Liver (tissue), 9 donors: Measurements from ENCODE around the gene ZMYND11. TPM values are rescaled to one million over a fixed set of nuclear protein-coding genes. Genes with fewer than 3 reads are reported as not detected.

ENCODE experiments used
- DNase-seq: peaks from one replicate; pipeline ENCODE4 v3.0.0-alpha.2; 2017; ENCODE audit warnings: low spot score
- H3K27ac ChIP-seq, 2 donors: one replicate each; pipeline ENCODE4 v1.7.0; 2013; ENCODE audit warnings: inconsistent platforms in 2 of 2, low read length in 2 of 2, control low read depth in 1 of 2, low read depth in 1 of 2, mild to moderate bottlenecking in 1 of 2
- H3K27me3 ChIP-seq, 4 donors: one replicate each; pipeline versions ENCODE4 v1.6.1 to v1.7.0; 2013; ENCODE audit warnings: low read length in 3 of 4, inconsistent platforms in 1 of 4, mild to moderate bottlenecking in 1 of 4, moderate library complexity in 1 of 4; ENCODE audit not compliant: control insufficient read depth in 4 of 4, insufficient read depth in 4 of 4
- H3K36me3 ChIP-seq, 4 donors: one replicate each; pipeline versions ENCODE4 v1.6.1 to v1.7.0; 2013; ENCODE audit warnings: low read length in 3 of 4, mild to moderate bottlenecking in 3 of 4, low read depth in 1 of 4, moderate library complexity in 1 of 4; ENCODE audit not compliant: control insufficient read depth in 4 of 4, insufficient read depth in 3 of 4
- H3K4me1 ChIP-seq, 4 donors: one replicate each; pipeline versions ENCODE4 v1.6.1 to v1.7.0; 2013; ENCODE audit warnings: low read length in 3 of 4, mild to moderate bottlenecking in 3 of 4, moderate library complexity in 1 of 4; ENCODE audit not compliant: control insufficient read depth in 4 of 4, insufficient read depth in 4 of 4
- H3K4me3 ChIP-seq, 3 donors: one replicate each; pipeline versions ENCODE4 v1.6.1 to v1.7.0; 2013; ENCODE audit warnings: low read length in 3 of 3, control low read depth in 1 of 3, low read depth in 1 of 3, mild to moderate bottlenecking in 1 of 3
- H3K9ac ChIP-seq, 2 donors: one replicate each; pipeline ENCODE4 v1.7.0; 2013; ENCODE audit warnings: low read length in 2 of 2, mild to moderate bottlenecking in 2 of 2, moderate library complexity in 2 of 2, control low read depth in 1 of 2, low read depth in 1 of 2
- H3K9me3 ChIP-seq, 4 donors: one replicate each; pipeline versions ENCODE4 v1.6.1 to v1.7.0; 2013; ENCODE audit warnings: low read length in 3 of 4; ENCODE audit not compliant: control insufficient read depth in 4 of 4
- FOXA1 ChIP-seq: IDR thresholded peaks from 2 replicates; pipeline ENCODE4 v1.6.1; 2016; ENCODE audit warnings: antibody characterized with exemption
- FOXA2 ChIP-seq: IDR thresholded peaks from 2 replicates; pipeline ENCODE4 v1.6.1; 2016; ENCODE audit warnings: antibody characterized with exemption
- GABPA ChIP-seq, 2 donors: IDR thresholded peaks in 1 of 2; conservative IDR thresholded peaks in 1 of 2; 2 replicates each; pipeline ENCODE4 v1.6.1; 2016; ENCODE audit warnings: antibody characterized with exemption in 2 of 2, mild to moderate bottlenecking in 1 of 2, moderate library complexity in 1 of 2
- HNF4A ChIP-seq, 2 donors: conservative IDR thresholded peaks; 2 replicates each; pipeline ENCODE4 v1.6.1; 2016; ENCODE audit warnings: antibody characterized with exemption in 2 of 2, mild to moderate bottlenecking in 2 of 2
- HNF4G ChIP-seq: IDR thresholded peaks from 2 replicates; pipeline ENCODE4 v1.6.1; 2016; ENCODE audit warnings: antibody characterized with exemption
- JUND ChIP-seq, 2 donors: IDR thresholded peaks; 2 replicates each; pipeline ENCODE4 v1.6.1; 2016; ENCODE audit warnings: antibody characterized with exemption in 2 of 2
- NR2F2 ChIP-seq: IDR thresholded peaks from 2 replicates; pipeline ENCODE4 v1.6.1; 2016; ENCODE audit warnings: antibody characterized with exemption
- RAD21 ChIP-seq, 2 donors: IDR thresholded peaks; 2 replicates each; pipeline ENCODE4 v1.6.1; 2016; ENCODE audit warnings: antibody characterized with exemption in 2 of 2, mild to moderate bottlenecking in 2 of 2
- RXRA ChIP-seq, 2 donors: IDR thresholded peaks; 2 replicates each; pipeline ENCODE4 v1.6.1; 2017 to 2018; ENCODE audit warnings: antibody characterized with exemption in 2 of 2, mild to moderate bottlenecking in 1 of 2
- SP1 ChIP-seq: IDR thresholded peaks from 2 replicates; pipeline ENCODE4 v1.6.1; 2018; ENCODE audit warnings: antibody characterized with exemption, mild to moderate bottlenecking
- TAF1 ChIP-seq: conservative IDR thresholded peaks from 2 replicates; pipeline ENCODE4 v1.6.1; 2016; ENCODE audit warnings: antibody characterized with exemption, mild to moderate bottlenecking
- YY1 ChIP-seq: IDR thresholded peaks from 2 replicates; pipeline ENCODE4 v1.6.1; 2016; ENCODE audit warnings: antibody characterized with exemption, mild to moderate bottlenecking
- WGBS: extraction: QIAGEN DNeasy Blood & Tissue Kit; methylation state at CpG from one replicate; pipeline ENCODE4 v1.1.7; 2013; 5-methylcytosine and 5-hydroxymethylcytosine counted together
- polyA plus RNA-seq, 2 donors: library from polyadenylated mRNA; stranded (reverse) in 1 of 2; unstranded in 1 of 2; fragments of 200-250 nt in 1 of 2; fragments of >200 nt in 1 of 2; fragmentation: Nextera tagmentation in 1 of 2; extraction: Ambion mirVana in 1 of 2; gene quantifications; one replicate each; pipeline versions ENCODE4 v1.2.1 to v1.2.3, GENCODE V29; 2013 to 2015
- total RNA-seq, 2 donors: library from RNA; depleted of rRNA; stranded (reverse); fragments of >200 nt; gene quantifications; one replicate each; pipeline ENCODE4 v1.2.3, GENCODE V29; 2014
- TF ChIP-seq, protein P1 (sequence below): IDR thresholded peaks from 2 replicates; pipeline ENCODE4 v1.6.1; 2016; ENCODE audit warnings: antibody characterized with exemption
- TF ChIP-seq, protein P2 (sequence below): IDR thresholded peaks from 2 replicates; pipeline ENCODE4 v1.6.1; 2016; ENCODE audit warnings: antibody characterized with exemption
- TF ChIP-seq, protein P3 (sequence below): IDR thresholded peaks from 2 replicates; pipeline ENCODE4 v1.6.1; 2016; ENCODE audit warnings: antibody characterized with exemption
- TF ChIP-seq, protein P4 (sequence below): IDR thresholded peaks from 2 replicates; pipeline ENCODE4 v1.6.1; 2016; ENCODE audit warnings: antibody characterized with exemption, mild to moderate bottlenecking
- TF ChIP-seq, protein P5 (sequence below): fragments of 150-350 bp; IDR thresholded peaks from 2 replicates; pipeline ENCODE4 v1.5.1; 2017; ENCODE audit warnings: improper control_type of control experiment, low read depth, low read length; ENCODE audit not compliant: missing input control
- donor health status: healthy.
- donor health status: healthy.
- donor health status: healthy.
- donor health status: healthy.
- donor health status: healthy.

Gene ZMYND11
- total and polyA plus RNA-seq, 4 donors, result 13.2 to 34.3 (median 16.9) TPM

DNA sequence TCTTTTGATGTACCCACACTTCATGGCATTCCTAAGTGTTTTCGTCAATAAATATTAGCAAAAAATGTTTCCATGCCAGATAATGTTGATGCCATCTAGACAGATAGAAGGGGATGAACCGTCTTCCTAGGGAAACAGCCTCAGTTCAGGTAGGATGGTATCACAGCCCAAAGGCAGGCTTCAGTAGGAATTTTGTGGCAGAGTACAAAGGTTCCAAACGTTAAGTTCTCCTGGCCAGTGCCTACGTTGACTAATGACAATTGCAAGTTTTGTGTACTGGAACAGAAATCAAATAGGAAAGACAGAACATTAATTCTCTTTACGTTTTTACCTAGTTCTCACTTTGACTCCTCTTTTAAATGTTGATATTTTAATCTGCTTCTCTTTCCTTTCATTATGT is 75.0 kb downstream of the ZMYND11 start:
- peaks cover 0 to 2% (median 0%) of the 10 kb centered on the region in 4 donors for H3K4me1 ChIP-seq
- H3K9me3 ChIP-seq, result no peaks in the 10 kb centered on the region
- H3K4me3 ChIP-seq, result no peak overlapping the region
- no peak for DNase-seq
- no peak overlapping the region for H3K9ac ChIP-seq
- peaks cover 0 to 2% (median 0%) of the 10 kb centered on the region in 4 donors for H3K36me3 ChIP-seq
- no peak overlapping the region for H3K27ac ChIP-seq
- TF ChIP-seq, protein P1, sequence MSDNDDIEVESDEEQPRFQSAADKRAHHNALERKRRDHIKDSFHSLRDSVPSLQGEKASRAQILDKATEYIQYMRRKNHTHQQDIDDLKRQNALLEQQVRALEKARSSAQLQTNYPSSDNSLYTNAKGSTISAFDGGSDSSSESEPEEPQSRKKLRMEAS, result no peak
- peak; percentile 31 to 41 for TF ChIP-seq HNF4A (conservative IDR thresholded peaks at IDR 0.05)
- 65% methylated on average over 5 of the region's 5 CpGs for WGBS
- H3K27me3 ChIP-seq, result no peaks in the 10 kb centered on the region

DNA sequence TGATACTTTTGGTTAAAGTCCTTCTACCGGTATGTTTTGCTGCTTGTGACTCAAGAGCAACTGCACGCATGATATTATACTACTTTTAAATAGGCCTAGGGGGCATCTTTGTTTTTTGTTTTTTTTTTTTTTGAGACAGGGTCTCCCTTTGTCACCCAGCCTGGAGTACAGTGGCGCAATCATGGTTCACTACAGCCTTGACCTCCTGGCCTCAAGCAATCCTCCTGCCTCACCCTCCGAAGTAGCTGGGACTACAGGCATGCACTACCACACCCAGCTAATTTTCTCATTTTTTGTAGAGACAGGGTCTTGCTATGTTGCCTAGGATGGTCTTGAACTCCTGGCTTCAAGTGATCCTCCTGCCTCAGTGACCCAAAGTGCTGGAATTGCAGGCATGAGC is 80.2 kb downstream of the ZMYND11 start:
- H3K27me3 ChIP-seq, result no peaks in the 10 kb centered on the region
- no peak overlapping the region for H3K27ac ChIP-seq
- DNase-seq, result no peak
- H3K9ac ChIP-seq, result no peak overlapping the region
- TF ChIP-seq RXRA (IDR thresholded peaks at IDR 0.05), result no peak
- no peak for TF ChIP-seq HNF4G
- TF ChIP-seq, protein P2, sequence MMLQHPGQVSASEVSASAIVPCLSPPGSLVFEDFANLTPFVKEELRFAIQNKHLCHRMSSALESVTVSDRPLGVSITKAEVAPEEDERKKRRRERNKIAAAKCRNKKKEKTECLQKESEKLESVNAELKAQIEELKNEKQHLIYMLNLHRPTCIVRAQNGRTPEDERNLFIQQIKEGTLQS, result no peak
- no peak for TF ChIP-seq SP1
- no peak for TF ChIP-seq YY1
- TF ChIP-seq, protein P3, sequence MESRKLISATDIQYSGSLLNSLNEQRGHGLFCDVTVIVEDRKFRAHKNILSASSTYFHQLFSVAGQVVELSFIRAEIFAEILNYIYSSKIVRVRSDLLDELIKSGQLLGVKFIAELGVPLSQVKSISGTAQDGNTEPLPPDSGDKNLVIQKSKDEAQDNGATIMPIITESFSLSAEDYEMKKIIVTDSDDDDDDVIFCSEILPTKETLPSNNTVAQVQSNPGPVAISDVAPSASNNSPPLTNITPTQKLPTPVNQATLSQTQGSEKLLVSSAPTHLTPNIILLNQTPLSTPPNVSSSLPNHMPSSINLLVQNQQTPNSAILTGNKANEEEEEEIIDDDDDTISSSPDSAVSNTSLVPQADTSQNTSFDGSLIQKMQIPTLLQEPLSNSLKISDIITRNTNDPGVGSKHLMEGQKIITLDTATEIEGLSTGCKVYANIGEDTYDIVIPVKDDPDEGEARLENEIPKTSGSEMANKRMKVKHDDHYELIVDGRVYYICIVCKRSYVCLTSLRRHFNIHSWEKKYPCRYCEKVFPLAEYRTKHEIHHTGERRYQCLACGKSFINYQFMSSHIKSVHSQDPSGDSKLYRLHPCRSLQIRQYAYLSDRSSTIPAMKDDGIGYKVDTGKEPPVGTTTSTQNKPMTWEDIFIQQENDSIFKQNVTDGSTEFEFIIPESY, result no peak
- TF ChIP-seq NR2F2, result no peak
- no peak for TF ChIP-seq HNF4A (conservative IDR thresholded peaks at IDR 0.05)
- TF ChIP-seq GABPA (IDR thresholded peaks at IDR 0.05 in 1 of 2, conservative IDR thresholded peaks at IDR 0.05 in 1 of 2), result no peak
- no peak for TF ChIP-seq JUND (IDR thresholded peaks at IDR 0.05)
- no peaks in the 10 kb centered on the region for H3K36me3 ChIP-seq
- WGBS, result 94% methylated on average over 4 of the region's 4 CpGs
- H3K4me3 ChIP-seq, result no peak overlapping the region
- peaks cover 0 to 4% (median 2%) of the 10 kb centered on the region in 4 donors for H3K4me1 ChIP-seq
- no peaks in the 10 kb centered on the region for H3K9me3 ChIP-seq

DNA sequence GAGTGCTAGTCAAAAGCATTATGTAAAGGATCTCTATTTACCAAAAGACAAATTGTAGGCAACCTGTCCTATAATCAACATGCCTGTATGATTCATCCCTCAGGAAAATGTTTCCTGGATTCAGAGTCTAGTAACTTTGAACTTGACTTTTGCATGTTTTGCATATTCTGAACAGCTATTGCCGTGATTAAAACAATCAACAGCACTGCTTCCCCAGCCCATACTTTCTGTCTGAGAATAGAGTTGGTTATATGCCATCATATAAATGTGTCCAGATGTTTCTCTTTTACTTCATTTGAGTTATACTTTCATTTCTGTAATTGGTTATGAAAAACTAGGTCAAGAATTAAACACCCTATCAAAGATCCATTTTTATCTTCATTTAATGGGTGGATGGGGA is 83.5 kb downstream of the ZMYND11 start:
- Histone ChIP-seq H3K36me3 (no peaks in the 10 kb centered on the region), H3K9me3 (no peaks in the 10 kb centered on the region), H3K27ac (no peak overlapping the region), H3K27me3 (no peaks in the 10 kb centered on the region), H3K9ac (no peak overlapping the region), H3K4me1 (peaks cover 0 to 4% (median 2%) of the 10 kb centered on the region in 4 donors), H3K4me3 (no peak overlapping the region)
- TF ChIP-seq RAD21 (IDR thresholded peaks at IDR 0.05), result no peak
- TF ChIP-seq FOXA1, result no peak
- TF ChIP-seq FOXA2, result no peak
- TF ChIP-seq GABPA (IDR thresholded peaks at IDR 0.05 in 1 of 2, conservative IDR thresholded peaks at IDR 0.05 in 1 of 2), result no peak
- TF ChIP-seq JUND (IDR thresholded peaks at IDR 0.05), result no peak
- TF ChIP-seq RXRA (IDR thresholded peaks at IDR 0.05), result no peak
- TF ChIP-seq, protein P4, sequence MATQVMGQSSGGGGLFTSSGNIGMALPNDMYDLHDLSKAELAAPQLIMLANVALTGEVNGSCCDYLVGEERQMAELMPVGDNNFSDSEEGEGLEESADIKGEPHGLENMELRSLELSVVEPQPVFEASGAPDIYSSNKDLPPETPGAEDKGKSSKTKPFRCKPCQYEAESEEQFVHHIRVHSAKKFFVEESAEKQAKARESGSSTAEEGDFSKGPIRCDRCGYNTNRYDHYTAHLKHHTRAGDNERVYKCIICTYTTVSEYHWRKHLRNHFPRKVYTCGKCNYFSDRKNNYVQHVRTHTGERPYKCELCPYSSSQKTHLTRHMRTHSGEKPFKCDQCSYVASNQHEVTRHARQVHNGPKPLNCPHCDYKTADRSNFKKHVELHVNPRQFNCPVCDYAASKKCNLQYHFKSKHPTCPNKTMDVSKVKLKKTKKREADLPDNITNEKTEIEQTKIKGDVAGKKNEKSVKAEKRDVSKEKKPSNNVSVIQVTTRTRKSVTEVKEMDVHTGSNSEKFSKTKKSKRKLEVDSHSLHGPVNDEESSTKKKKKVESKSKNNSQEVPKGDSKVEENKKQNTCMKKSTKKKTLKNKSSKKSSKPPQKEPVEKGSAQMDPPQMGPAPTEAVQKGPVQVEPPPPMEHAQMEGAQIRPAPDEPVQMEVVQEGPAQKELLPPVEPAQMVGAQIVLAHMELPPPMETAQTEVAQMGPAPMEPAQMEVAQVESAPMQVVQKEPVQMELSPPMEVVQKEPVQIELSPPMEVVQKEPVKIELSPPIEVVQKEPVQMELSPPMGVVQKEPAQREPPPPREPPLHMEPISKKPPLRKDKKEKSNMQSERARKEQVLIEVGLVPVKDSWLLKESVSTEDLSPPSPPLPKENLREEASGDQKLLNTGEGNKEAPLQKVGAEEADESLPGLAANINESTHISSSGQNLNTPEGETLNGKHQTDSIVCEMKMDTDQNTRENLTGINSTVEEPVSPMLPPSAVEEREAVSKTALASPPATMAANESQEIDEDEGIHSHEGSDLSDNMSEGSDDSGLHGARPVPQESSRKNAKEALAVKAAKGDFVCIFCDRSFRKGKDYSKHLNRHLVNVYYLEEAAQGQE, result no peak
- TF ChIP-seq TAF1, result no peak
- TF ChIP-seq NR2F2, result no peak
- TF ChIP-seq, protein P5, sequence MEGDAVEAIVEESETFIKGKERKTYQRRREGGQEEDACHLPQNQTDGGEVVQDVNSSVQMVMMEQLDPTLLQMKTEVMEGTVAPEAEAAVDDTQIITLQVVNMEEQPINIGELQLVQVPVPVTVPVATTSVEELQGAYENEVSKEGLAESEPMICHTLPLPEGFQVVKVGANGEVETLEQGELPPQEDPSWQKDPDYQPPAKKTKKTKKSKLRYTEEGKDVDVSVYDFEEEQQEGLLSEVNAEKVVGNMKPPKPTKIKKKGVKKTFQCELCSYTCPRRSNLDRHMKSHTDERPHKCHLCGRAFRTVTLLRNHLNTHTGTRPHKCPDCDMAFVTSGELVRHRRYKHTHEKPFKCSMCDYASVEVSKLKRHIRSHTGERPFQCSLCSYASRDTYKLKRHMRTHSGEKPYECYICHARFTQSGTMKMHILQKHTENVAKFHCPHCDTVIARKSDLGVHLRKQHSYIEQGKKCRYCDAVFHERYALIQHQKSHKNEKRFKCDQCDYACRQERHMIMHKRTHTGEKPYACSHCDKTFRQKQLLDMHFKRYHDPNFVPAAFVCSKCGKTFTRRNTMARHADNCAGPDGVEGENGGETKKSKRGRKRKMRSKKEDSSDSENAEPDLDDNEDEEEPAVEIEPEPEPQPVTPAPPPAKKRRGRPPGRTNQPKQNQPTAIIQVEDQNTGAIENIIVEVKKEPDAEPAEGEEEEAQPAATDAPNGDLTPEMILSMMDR, result no peak
- no peak for TF ChIP-seq HNF4G
- no peak for TF ChIP-seq SP1
- TF ChIP-seq, protein P2, result no peak
- TF ChIP-seq, protein P3, result no peak
- TF ChIP-seq, protein P1, result no peak
- TF ChIP-seq HNF4A (conservative IDR thresholded peaks at IDR 0.05), result no peak
- DNase-seq, result no peak
- WGBS, result 85% methylated on average over 1 of the region's 1 CpG
